Right lobe of liver (tissue), 6 donors: Measurements from ENCODE around the gene NTHL1. TPM values are rescaled to one million over a fixed set of nuclear protein-coding genes. Genes with fewer than 3 reads are reported as not detected.
A peak's percentile ranks its signal among the peaks of the same experiment; 100 is the strongest.

ENCODE experiments used
- ATAC-seq, 4 donors: fragments of 200-7000 bp; cut with Tn5 transposase; one replicate each; pipeline ENCODE4 v1.9.1; 2020; ENCODE audit warnings: mild to moderate bottlenecking in 4 of 4, moderate library complexity in 4 of 4
- DNase-seq, 3 donors: peaks; one replicate each; pipeline ENCODE4 v3.0.0-alpha.2; 2020
- H3K27ac ChIP-seq, 3 donors: fragments of 200-600 bp; one replicate each; pipeline ENCODE4 v1.8.0; 2022
- H3K27me3 ChIP-seq, 2 donors: fragments of 200-600 bp; one replicate each; pipeline ENCODE4 v1.8.0; 2022
- H3K36me3 ChIP-seq, 4 donors: fragments of 200-600 bp; sonication (generic) in 1 of 4; one replicate each; pipeline versions ENCODE4 v1.5.1 to v1.8.0; 2017 to 2022; ENCODE audit warnings: control low read depth in 1 of 4
- H3K4me1 ChIP-seq, 4 donors: fragments of 200-600 bp; sonication (generic) in 1 of 4; one replicate each; pipeline versions ENCODE4 v1.5.1 to v1.8.0; 2017 to 2022; ENCODE audit warnings: control low read depth in 1 of 4
- H3K4me3 ChIP-seq, 3 donors: fragments of 200-600 bp; one replicate each; pipeline ENCODE4 v1.8.0; 2022
- H3K9me3 ChIP-seq, 4 donors: fragments of 200-600 bp; sonication (generic) in 1 of 4; one replicate each; pipeline versions ENCODE4 v1.5.1 to v1.8.0; 2017 to 2022; ENCODE audit warnings: control low read depth in 1 of 4
- CTCF ChIP-seq, 4 donors: fragments of 200-600 bp in 3 of 4; fragments of 450-650 bp in 1 of 4; IDR thresholded peaks; one replicate each; pipeline versions ENCODE4 v1.5.1 to v1.8.0; 2016 to 2022; ENCODE audit warnings: antibody characterized with exemption in 4 of 4, mild to moderate bottlenecking in 2 of 4
- POLR2A ChIP-seq: fragments of 450-650 bp; IDR thresholded peaks from one replicate; pipeline ENCODE4 v1.6.1; 2017; ENCODE audit warnings: antibody characterized with exemption, mild to moderate bottlenecking
- WGBS: methylation state at CpG from one replicate; pipeline ENCODE4 v1.1.6; 2018; ENCODE audit warnings: low coverage, low lambda C conversion rate; ENCODE audit not compliant: insufficient coverage; ENCODE audit errors: missing lambda C conversion rate; 5-methylcytosine and 5-hydroxymethylcytosine counted together
- intact Hi-C, 2 donors: fragments of 100-400 bp; cut with DNase I; formaldehyde crosslinking; loops; one replicate each; pipeline versions ENCODE4 v1.11.2 to v1.14.1; 2022
- long read RNA-seq: library from polyadenylated mRNA; unstranded; transcript quantifications from one replicate; pipeline ENCODE4 v2.0.0, GENCODE V29; 2019
- total RNA-seq, 6 experiments: library from RNA; depleted of rRNA in 2 of 6; stranded (reverse); fragments of >200 nt in 2 of 6; fragmentation: NEBNext Ultra II Directional in 3 of 6; extraction: Animal tissue kit (Norgen Biotek cat#: 25700) in 3 of 6; gene quantifications; one replicate each; pipeline versions ENCODE4 v1.1.0 to v1.2.4, GENCODE V29; 2016 to 2023
- donor health status: DM: no; HTN: yes; CAD: no.
- donor health status: DM: no; HTN: no; CAD: no.
- donor health status: DM: no; HTN: no; CAD: no.
- donor health status: DM: no; HTN: yes; CAD: no.
- donor health status: DM: no; HTN: yes; CAD: no.

NTHL1 gene
- 100 to 1,000 TPM in 1 of 6 experiments, 10 to 100 TPM in 5; 12.0 to 127 (median 42.6) TPM for total RNA-seq
- long read RNA-seq, transcript NTHL1-203 (2 exons, 564 nt), result major isoform, 190 of 204 reads
- long read RNA-seq, partial matches to known transcripts, result 1 of 204 reads
- long read RNA-seq, other reads (novel, unspliced or antisense), result 7 of 204 reads

DNA sequence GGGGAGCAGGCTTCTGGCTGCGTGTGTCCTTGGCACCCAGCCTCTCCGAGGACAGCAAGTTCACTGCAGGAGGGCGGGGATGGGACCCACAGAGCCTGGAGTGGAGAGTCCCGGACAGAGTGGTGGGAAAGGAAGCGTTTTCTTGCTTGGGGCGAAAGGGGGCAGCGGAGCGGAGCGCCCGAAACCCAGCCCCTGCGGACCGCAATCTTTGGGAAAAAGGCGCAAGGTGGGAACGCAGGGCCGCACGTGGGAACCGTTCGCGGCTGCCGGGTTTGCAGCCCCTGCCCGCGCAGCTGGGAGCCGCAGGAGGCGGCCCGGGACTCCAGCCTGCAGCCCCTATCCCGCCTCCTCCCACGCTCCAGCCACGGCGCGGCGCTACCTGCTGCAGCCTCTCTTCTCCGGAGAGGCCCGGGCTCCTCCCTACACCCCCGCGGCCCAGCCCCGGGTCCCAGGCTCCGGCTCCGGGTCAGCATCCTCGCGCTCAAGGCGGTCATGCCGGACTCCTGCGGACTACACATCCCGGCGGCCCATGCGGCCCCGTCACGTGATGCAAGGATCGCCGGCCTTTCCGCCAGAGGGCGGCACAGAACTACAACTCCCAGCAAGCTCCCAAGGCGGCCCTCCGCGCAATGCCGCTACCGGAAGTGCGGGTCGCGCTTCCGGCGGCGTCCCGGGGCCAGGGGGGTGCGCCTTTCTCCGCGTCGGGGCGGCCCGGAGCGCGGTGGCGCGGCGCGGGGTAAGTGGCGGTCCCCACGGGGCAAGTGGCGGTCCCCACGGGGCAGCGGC is at the start of gene NTHL1, which contains the start of gene TSC2:
NTHL1 (minus strand) TSS at position 505 of the 786 bp plus-strand sequence; CDS start at position 494, 11 bp downstream.
TSC2 (plus strand) TSS at position 656 of the 786 bp plus-strand sequence. CDS start 631 bp downstream, outside the sequence.
- Histone ChIP-seq H3K4me1 (peaks cover 0 to 26% (median 10%) of the 10 kb centered on the region in 4 donors), H3K36me3 (peaks cover 0 to 25% (median 0%) of the 10 kb centered on the region in 4 donors), H3K27me3 (no peaks in the 10 kb centered on the region), H3K27ac (peak within 1 kb of the TSS; percentile 8 to 61 (median 58)), H3K4me3 (peak within 1 kb of the TSS; percentile 79 to 100 (median 98)), H3K9me3 (no peaks in the 10 kb centered on the region)
- WGBS, result 0% methylated on average over 23 of the region's 81 CpGs
- intact Hi-C loops, result no loop called here
- ATAC-seq (peak; percentile 92 to 96 (median 94)), DNase-seq (peak; percentile 97 to 98 (median 98))
- peak; percentile 29 to 55 (median 44) for TF ChIP-seq CTCF (IDR thresholded peaks at IDR 0.05)
- TF ChIP-seq POLR2A, result no peak

DNA sequence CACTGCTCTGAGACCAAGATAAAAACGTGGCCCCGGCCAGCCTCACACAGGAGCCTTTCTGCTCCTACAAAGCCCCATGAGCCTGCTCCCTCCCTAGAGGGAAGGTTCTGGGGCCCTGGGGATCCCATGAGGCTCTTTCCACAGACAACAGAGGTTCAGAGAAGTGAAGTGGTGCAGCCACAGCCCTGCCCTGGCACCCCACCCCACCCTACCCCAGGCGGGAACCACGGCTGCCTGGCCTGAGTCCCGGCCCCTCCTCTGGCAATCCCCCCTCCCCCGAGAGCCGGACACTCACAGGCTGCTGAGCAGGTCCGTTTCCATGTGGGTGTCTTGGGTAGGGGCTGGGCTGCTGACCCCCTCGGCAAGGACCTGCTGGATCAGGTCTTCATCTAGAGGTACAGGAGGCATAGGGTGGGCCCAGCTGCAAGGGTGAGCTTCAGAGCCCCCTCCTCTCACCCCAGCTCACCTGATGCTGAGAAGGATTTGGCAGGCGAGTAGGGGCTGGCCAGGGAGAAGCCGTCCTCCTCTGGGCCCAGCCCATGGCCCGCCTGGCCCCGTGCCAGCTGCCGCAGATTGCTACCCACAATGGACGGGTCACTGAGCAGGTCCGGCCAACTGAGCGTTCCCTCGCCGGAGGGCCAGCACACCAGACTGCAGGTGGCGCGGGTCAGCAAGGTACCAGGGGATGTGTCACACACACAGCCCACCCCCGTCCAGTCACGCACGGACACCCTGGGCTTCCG is 49.4 kb upstream of the NTHL1 start:
- H3K27ac ChIP-seq, result no peak overlapping the region
- H3K36me3 ChIP-seq, result peaks cover 0 to 36% (median 4%) of the 10 kb centered on the region in 4 donors

DNA sequence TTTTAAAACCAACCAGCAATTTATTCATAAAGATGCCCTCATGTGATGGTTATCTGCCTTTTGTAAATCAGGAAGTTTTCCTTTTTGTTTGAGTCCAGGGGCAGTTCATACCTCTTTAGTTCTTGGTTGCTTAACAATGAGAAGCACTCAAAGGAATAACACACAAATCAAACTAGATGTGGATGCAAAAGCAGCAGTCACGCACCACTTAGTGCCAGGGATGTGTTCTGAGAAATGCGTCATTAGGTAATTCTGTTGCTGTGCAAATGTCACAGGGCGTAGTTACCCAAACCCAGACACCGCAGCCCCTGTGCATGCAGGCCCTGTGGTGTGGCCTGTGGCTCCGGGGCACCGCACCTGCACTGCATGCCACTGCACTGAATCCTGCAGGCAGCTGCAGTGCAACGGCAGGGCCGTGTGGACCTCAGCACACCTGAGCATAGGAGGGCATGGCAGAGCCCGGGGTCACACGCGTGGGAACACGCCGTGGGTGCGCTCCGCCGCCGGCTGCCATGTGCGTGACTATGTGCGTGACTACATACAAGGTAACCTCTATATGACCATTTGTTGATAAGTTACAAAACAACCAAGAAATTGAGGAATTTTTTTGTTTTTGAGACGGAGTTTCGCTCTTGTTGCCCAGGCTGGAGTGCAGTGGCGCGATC is 48.4 kb upstream of the NTHL1 start:
- WGBS, result 98% methylated on average over 9 of the region's 23 CpGs
- intact Hi-C loops, result no loop called here
- Histone ChIP-seq H3K27ac (no peak overlapping the region), H3K9me3 (no peaks in the 10 kb centered on the region), H3K36me3 (peaks cover 0 to 36% (median 4%) of the 10 kb centered on the region in 4 donors), H3K4me3 (no peak overlapping the region), H3K4me1 (peaks cover 0 to 8% (median 0%) of the 10 kb centered on the region in 4 donors), H3K27me3 (no peaks in the 10 kb centered on the region)
- TF ChIP-seq POLR2A, result no peak
- TF ChIP-seq CTCF (IDR thresholded peaks at IDR 0.05), result no peak
- no peak for DNase-seq
- ATAC-seq, result no peak

More for the DNA sequence above, 49.4 kb upstream of the NTHL1 start:
- DNase-seq (no peak), ATAC-seq (peak in 1 of 4 donors; percentile 15)
- no peaks in the 10 kb centered on the region for H3K9me3 ChIP-seq
- no peak overlapping the region for H3K4me3 ChIP-seq
- H3K4me1 ChIP-seq, result peaks cover 0 to under 1% (median 0%) of the 10 kb centered on the region in 4 donors
- intact Hi-C loops, result no loop called here
- H3K27me3 ChIP-seq, result no peaks in the 10 kb centered on the region
- TF ChIP-seq CTCF (IDR thresholded peaks at IDR 0.05) (no peak), POLR2A (no peak)
- 80% methylated on average over 4 of the region's 25 CpGs for WGBS

DNA sequence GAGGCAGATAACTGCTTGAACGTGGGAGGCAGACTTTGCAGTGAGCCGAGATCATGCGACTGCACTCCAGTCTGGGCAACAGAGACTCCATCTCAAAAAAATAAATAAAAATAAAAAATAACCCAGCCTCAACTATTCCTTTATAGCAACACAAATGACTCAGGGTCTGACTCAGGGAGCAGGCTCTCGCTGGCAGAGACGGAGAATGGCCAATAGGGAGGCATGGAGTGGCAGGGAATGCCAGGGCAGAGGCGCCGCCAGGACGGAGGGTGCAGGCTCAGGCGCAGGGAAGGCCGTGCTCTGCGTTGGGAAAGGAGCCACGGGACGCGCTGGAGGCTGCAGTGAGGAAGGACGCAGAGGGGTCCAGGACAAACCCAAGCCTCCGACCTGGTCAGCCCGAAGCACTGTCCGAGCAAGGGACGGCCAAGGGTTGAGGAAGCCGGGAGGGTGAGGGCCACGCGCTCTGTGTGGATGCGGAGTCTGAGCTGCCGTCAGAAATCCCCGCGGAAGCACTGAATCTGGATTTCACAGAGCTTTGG is 47.8 kb upstream of the NTHL1 start:
- ATAC-seq, result no peak
- H3K4me1 ChIP-seq, result peaks cover 0 to 13% (median 1%) of the 10 kb centered on the region in 4 donors
- 98% methylated on average over 9 of the region's 26 CpGs for WGBS
- no peaks in the 10 kb centered on the region for H3K9me3 ChIP-seq
- no peak overlapping the region for H3K4me3 ChIP-seq
- H3K27me3 ChIP-seq, result no peaks in the 10 kb centered on the region
- peaks cover 0 to 39% (median 4%) of the 10 kb centered on the region in 4 donors for H3K36me3 ChIP-seq
- no peak for DNase-seq
- intact Hi-C loops, result no loop called here
- no peak for TF ChIP-seq POLR2A
- no peak for TF ChIP-seq CTCF (IDR thresholded peaks at IDR 0.05)
- no peak overlapping the region for H3K27ac ChIP-seq
